BLaER1 (cell line): Measurements from ENCODE around the gene CACNA1H.
A peak's percentile ranks its signal among the peaks of the same experiment; 100 is the strongest.
"Not testable (repeated sequence)": the region's sequence is repeated elsewhere in the genome, so short reads cannot be mapped to it uniquely, and the experiment has no call there.

ENCODE experiments used
- H3K27ac ChIP-seq: shearing (Covaris generic); formaldehyde crosslinking; 2 replicates; pipeline ENCODE4 v1.8.1; 2022
- H3K27me3 ChIP-seq: shearing (Covaris generic); formaldehyde crosslinking; 2 replicates; pipeline ENCODE4 v1.8.1; 2022
- H3K36me3 ChIP-seq: shearing (Covaris generic); formaldehyde crosslinking; 2 replicates; pipeline ENCODE4 v1.8.1; 2022
- H3K4me1 ChIP-seq: shearing (Covaris generic); formaldehyde crosslinking; 2 replicates; pipeline ENCODE4 v1.8.1; 2022
- H3K4me2 ChIP-seq: shearing (Covaris generic); formaldehyde crosslinking; 2 replicates; pipeline ENCODE4 v1.8.1; 2022
- H3K4me3 ChIP-seq: shearing (Covaris generic); formaldehyde crosslinking; 2 replicates; pipeline ENCODE4 v1.8.1; 2022
- H3K9ac ChIP-seq: shearing (Covaris generic); formaldehyde crosslinking; 2 replicates; pipeline ENCODE4 v1.8.1; 2022
- H3K9me3 ChIP-seq: shearing (Covaris generic); formaldehyde crosslinking; 2 replicates; pipeline ENCODE4 v1.8.1; 2022
- H4K20me1 ChIP-seq: shearing (Covaris generic); formaldehyde crosslinking; 2 replicates; pipeline ENCODE4 v1.8.1; 2022
- Cebpa-rat ChIP-seq: shearing (Covaris generic); IDR thresholded peaks from 2 replicates; pipeline ENCODE4 v1.8.1; 2022

Gene CACNA1H

DNA sequence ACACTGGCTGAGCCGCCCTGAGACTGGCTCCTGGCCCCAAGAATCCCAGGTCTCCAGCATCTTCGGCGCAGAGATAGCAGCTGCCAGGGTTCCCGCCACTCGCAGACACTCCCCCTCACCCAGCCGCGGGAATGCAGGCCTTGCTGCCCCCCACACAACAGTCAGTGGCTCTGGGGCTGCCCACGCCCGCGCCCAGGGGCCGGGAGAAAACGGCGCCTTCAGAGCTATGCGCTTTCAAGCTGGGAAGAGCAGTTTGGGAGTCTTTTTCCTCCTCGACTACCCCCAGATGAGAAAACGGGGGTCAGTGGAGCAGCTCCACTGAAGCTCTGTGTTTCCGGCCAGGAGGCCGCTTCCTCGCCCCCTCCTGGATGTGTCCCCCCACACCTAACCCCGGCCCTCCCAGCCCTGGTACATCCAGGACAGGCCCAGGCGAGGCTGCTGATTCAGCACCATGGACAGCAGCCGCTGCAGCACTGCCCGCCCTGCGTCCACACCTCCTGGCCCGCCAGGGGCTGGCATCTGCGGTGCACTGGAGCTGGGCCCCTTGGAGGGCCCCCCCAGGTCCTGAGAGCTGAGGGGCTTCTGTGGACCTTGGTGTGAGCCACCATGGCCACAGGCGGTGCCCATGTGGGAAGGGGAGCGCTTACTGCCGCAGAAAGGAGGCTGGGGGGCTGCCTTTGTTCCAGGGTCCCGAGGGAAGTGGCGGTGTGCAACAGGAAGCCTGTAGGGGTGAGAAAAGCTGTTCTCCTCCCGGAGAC is 35.7 kb downstream of the CACNA1H start:
- peaks cover 8% of the 10 kb centered on the region; the same call in 1 of the 2 replicates for H3K36me3 ChIP-seq
- H3K4me1 ChIP-seq, result peaks cover 67% of the 10 kb centered on the region
- H3K27ac ChIP-seq, result no peak overlapping the region
- TF ChIP-seq Cebpa-rat, result no peak
- no peak overlapping the region for H3K9ac ChIP-seq
- peaks cover 98% of the 10 kb centered on the region for H4K20me1 ChIP-seq
- no peaks in the 10 kb centered on the region for H3K9me3 ChIP-seq
- H3K4me2 ChIP-seq, result peak overlapping the region; percentile 80
- 0 out of 2 replicates have a peak, but pooled peaks cover 6% of the 10 kb centered on the region for H3K27me3 ChIP-seq
- H3K4me3 ChIP-seq, result no peak overlapping the region

DNA sequence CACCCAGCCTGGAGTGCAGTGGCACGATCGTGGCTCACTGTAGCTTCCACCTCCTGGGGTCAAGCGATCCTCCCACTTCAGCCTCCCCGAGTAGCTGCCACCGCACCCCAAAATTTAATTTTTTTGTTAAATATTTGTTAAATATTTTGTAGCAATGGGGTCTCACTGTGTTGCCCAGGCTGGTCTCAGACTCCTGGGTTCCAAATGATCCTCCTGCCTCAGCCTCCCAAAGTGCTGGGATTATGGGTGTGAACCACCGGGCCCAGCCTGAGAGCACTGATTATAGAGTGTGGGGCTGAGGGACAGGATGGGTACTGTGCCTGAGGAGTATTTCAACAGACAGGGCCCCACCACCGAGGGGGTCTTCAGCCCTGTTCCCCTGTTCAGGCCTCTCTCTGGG is 36.5 kb downstream of the CACNA1H start:
- no peak overlapping the region for H3K9ac ChIP-seq
- 0 out of 2 replicates have a peak, but pooled peaks cover 6% of the 10 kb centered on the region for H3K27me3 ChIP-seq
- TF ChIP-seq Cebpa-rat, result no peak
- H4K20me1 ChIP-seq, result peaks cover 98% of the 10 kb centered on the region
- H3K4me1 ChIP-seq, result peaks cover 62% of the 10 kb centered on the region
- no peak overlapping the region for H3K27ac ChIP-seq
- H3K9me3 ChIP-seq, result no peaks in the 10 kb centered on the region
- peak overlapping the region; percentile 80 for H3K4me2 ChIP-seq
- H3K36me3 ChIP-seq, result peaks cover 8% of the 10 kb centered on the region; the same call in 1 of the 2 replicates
- no peak overlapping the region for H3K4me3 ChIP-seq

DNA sequence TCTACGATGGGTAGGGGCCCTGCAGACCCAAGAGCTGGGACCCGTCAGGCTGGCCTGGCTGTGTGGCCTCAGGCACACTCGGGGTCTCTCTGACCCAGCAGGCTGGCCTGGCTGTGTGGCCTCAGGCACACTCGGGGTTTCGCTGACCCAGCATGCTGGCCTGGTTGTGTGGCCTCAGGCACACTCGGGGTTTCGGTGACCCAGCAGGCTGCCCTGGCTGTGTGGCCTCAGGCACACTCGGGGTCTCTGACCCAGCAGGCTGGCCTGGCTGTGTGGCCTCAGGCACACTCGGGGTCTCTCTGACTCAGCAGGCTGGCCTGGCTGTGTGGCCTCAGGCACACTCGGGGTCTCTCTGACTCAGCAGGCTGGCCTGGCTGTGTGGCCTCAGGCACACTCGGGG is 37.9 kb downstream of the CACNA1H start:
- H3K27me3 ChIP-seq, H3K4me2 ChIP-seq, H3K4me3 ChIP-seq, H3K36me3 ChIP-seq, H3K9ac ChIP-seq, H3K27ac ChIP-seq, H3K9me3 ChIP-seq: not testable (repeated sequence)
- peaks cover 96% of the 10 kb centered on the region for H4K20me1 ChIP-seq
- H3K4me1 ChIP-seq, result peaks cover 58% of the 10 kb centered on the region

DNA sequence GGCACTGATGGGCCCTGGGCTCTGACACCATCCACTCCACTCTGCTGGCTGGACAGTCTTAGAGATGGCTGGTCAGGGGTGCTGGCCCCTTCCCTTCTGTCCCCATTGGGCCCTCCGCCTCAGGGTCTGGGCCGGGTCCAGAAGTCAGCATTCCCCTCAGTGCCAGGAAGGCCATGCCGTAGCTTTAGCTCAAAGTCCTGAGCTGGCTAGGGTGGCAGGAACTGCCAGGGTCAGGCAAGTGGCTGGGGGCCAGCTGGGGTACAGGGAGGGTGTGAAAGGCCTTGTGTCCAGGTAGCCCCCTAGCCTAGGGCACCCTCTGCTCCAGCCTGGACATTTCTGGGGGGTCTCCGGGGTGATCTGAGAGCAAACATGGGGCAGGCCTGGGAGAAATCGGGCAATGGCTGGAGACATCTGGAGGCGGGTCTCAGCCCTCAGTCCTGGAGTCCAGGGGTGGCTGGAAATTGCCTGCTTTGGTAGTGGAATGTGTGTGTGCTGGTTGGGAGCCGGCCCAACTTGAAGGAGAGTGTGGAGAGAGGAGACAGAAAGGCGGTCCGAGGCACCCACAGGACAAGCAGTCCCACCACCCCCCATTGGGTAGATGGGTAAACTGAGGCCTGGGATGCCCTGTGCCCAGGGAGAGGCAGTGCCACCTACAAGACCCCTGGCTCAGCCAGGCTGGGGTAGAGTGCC is 39.6 kb downstream of the CACNA1H start:
- peaks cover 96% of the 10 kb centered on the region for H4K20me1 ChIP-seq

DNA sequence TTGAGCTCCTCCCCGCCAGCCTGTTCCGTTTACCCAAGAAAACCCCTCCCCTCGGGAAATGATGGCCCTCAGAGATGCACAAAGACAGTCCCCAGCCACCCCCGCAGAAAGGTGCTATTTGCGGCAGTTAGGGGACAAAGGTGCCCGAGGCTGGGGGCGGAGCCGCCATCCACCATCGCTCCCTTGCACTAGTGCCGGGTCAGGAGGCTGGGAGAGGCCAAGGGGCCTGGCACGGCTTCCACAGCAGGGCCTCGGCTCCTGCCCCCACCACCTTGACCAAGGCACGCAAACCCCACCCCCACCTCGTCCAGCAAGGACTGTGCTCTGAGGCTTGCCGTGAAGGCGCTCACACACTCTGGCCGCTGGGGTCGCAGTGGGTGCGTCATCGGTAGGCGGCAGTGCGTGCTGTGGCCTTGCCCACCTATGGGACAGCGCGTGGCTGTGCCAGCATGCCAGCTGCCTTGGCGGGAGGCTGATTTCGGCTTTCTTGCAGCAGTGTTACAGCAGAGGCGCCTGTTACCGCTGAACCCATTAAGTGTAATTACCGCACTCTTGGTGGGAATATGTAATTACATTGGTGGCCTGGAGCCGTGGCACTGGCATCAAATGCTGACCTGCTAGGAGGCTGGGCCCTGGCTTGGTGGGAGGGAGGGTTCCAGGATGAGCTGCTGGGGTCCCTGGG is 40.4 kb downstream of the CACNA1H start:
- Histone ChIP-seq H3K36me3 (no peaks in the 10 kb centered on the region), H3K4me2 (peak overlapping the region; percentile 3), H3K27ac (no peak overlapping the region), H3K4me1 (peaks cover 52% of the 10 kb centered on the region), H3K4me3 (no peak overlapping the region), H3K9me3 (no peaks in the 10 kb centered on the region), H3K27me3 (no peaks in the 10 kb centered on the region), H4K20me1 (peaks cover 96% of the 10 kb centered on the region), H3K9ac (no peak overlapping the region)
- TF ChIP-seq Cebpa-rat, result no peak

More for the DNA sequence above, 39.6 kb downstream of the CACNA1H start:
- H3K4me3 ChIP-seq, result no peak overlapping the region
- peak overlapping the region; percentile 3 for H3K4me2 ChIP-seq
- no peak for TF ChIP-seq Cebpa-rat
- no peak overlapping the region for H3K27ac ChIP-seq
- H3K9ac ChIP-seq, result no peak overlapping the region
- 0 out of 2 replicates have a peak, but pooled peaks cover 6% of the 10 kb centered on the region for H3K27me3 ChIP-seq
- H3K9me3 ChIP-seq, result no peaks in the 10 kb centered on the region
- H3K36me3 ChIP-seq, result no peaks in the 10 kb centered on the region
- H3K4me1 ChIP-seq, result peaks cover 59% of the 10 kb centered on the region

DNA sequence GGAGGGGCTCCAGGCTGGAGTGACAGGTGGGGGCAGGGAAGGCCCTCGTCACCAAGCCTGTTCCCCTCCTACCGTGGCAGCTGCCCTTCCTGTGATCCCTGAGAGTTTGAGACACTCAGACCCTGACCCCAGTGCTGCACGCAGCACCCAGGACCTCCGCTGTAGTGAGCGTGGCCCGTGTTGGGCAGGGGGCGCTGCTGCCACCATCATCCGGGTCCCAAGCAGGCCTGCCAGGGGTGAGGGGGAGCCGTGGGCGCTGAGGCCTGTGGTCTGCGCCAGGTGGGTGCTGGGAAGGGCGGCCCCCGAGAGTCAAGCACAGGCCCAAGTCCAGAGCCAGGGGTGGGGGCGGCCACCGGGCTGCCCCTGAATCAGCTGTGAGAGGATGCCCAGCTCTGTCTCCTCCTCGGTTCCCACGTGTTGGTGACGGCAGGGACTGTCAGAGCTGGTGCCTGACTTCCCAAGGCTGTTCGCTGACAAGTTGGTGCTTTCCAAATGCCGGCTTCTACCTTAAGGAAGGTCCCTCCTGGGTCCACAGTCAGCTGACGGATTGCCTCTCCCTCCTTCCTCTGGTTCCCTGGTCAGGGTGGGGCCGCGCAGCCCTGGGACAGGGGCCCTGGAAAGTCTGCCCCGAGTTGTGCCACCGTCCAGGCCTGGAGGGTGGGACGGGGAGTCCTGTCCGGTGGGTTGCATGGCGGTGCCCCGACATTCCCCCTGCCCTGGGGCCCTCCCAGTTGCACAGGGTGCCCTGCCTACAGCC is 41.1 kb downstream of the CACNA1H start:
- Histone ChIP-seq H3K27ac (no peak overlapping the region), H3K27me3 (no peaks in the 10 kb centered on the region), H3K9ac (no peak overlapping the region), H3K4me1 (peaks cover 45% of the 10 kb centered on the region), H3K4me3 (no peak overlapping the region), H3K9me3 (no peaks in the 10 kb centered on the region), H4K20me1 (peaks cover 92% of the 10 kb centered on the region), H3K4me2 (no peak overlapping the region; the same call in 1 of the 2 replicates), H3K36me3 (no peaks in the 10 kb centered on the region)
- no peak for TF ChIP-seq Cebpa-rat

DNA sequence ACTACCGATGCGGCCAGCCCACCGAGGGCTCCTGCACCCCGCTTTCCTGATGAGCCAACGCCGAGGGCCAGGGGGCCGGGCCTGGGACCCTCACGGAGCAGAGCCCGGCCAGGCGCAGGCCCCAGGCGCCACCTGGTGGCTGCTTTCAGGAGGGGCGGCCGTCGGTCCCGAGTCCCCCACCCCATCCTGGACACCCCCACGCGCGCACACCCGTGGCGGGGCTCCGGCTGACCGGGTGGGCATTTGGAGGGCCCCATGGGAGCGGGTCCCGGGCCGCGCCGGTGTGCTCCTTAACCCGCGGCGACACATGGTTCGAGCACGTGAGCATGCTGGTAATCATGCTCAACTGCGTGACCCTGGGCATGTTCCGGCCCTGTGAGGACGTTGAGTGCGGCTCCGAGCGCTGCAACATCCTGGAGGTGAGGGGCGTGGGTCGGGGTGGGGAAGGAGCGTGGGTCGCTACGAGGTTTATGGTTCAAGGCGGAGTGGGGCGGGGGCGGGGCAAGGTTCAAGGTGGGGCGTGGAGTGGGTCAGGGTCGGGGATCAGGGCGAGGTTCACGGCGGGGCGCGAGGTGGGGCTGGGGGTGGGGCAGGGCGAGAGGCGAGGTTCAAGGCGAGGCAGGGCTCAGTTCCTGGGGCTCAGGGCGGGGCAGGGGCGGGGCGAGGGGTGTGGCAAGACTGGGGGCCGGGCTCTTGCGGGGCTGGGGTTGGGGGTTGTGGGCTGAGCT is 41.9 kb downstream of the CACNA1H start:
- H3K27me3 ChIP-seq, result no peaks in the 10 kb centered on the region
- no peak overlapping the region for H3K4me3 ChIP-seq
- H3K27ac ChIP-seq, result no peak overlapping the region
- peaks cover 37% of the 10 kb centered on the region for H3K4me1 ChIP-seq
- no peaks in the 10 kb centered on the region for H3K9me3 ChIP-seq
- no peak for TF ChIP-seq Cebpa-rat
- H3K36me3 ChIP-seq, result peaks cover 2% of the 10 kb centered on the region; the same call in 1 of the 2 replicates
- no peak overlapping the region for H3K4me2 ChIP-seq
- peaks cover 89% of the 10 kb centered on the region for H4K20me1 ChIP-seq
- H3K9ac ChIP-seq, result no peak overlapping the region

DNA sequence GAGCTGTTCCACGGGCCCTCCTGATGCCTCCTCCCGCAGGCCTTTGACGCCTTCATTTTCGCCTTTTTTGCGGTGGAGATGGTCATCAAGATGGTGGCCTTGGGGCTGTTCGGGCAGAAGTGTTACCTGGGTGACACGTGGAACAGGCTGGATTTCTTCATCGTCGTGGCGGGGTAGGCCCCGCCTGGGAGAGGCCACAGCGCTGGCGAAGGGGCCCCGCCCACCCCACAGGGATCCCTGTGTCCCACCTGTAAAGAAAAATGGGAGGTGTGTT is 42.4 kb downstream of the CACNA1H start:
- H3K9ac ChIP-seq, result no peak overlapping the region
- H3K4me3 ChIP-seq, result no peak overlapping the region
- H4K20me1 ChIP-seq, result peaks cover 89% of the 10 kb centered on the region
- no peak for TF ChIP-seq Cebpa-rat
- no peak overlapping the region for H3K27ac ChIP-seq
- peaks cover 7% of the 10 kb centered on the region; the same call in 1 of the 2 replicates for H3K36me3 ChIP-seq
- H3K27me3 ChIP-seq, result no peaks in the 10 kb centered on the region
- H3K9me3 ChIP-seq, result no peaks in the 10 kb centered on the region
- no peak overlapping the region for H3K4me2 ChIP-seq
- H3K4me1 ChIP-seq, result peaks cover 32% of the 10 kb centered on the region

DNA sequence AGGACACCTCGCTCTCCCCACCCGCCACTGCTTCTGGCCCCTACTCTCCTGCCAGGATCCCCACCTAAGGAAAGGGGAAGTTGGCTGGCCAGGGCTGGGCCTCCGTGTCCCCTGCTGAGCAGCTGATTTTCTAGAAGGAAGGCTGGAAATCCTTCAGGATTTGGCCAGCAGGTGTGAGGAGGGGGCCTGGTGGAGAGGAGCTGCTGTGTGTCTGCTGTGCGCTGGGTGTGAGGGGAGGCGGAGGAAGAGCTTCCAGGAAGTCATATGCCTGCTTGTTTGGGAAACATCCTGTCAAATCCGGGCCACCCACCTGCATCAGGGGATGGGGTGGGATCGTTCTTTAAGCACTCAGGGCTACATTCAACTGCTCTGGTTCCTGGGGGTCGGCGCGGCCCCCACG is 43.6 kb downstream of the CACNA1H start:
- Histone ChIP-seq H3K9ac (no peak overlapping the region), H3K27ac (no peak overlapping the region), H3K27me3 (no peaks in the 10 kb centered on the region), H4K20me1 (peaks cover 85% of the 10 kb centered on the region), H3K4me3 (no peak overlapping the region), H3K36me3 (peaks cover 15% of the 10 kb centered on the region), H3K4me1 (peaks cover 28% of the 10 kb centered on the region), H3K9me3 (no peaks in the 10 kb centered on the region), H3K4me2 (no peak overlapping the region)
- TF ChIP-seq Cebpa-rat, result no peak
